H9 (cell line): ENCODE measurements around the gene TIMM9. TPM values are rescaled to one million over a fixed set of nuclear protein-coding genes. Genes with fewer than 3 reads are reported as not detected.

Source experiments
- DNase-seq: peaks from one replicate; pipeline ENCODE4 v3.0.0-alpha.2; 2017
- H2AFZ ChIP-seq: one replicate; pipeline ENCODE4 v1.6.1; 2013; ENCODE audit warnings: mild to moderate bottlenecking, low read length, control low read depth, moderate library complexity
- H2AK5ac ChIP-seq: 2 replicates; pipeline ENCODE4 v1.6.1; 2013; ENCODE audit warnings: low read length, control low read depth, mixed read lengths; ENCODE audit not compliant: insufficient read length
- H2BK120ac ChIP-seq: one replicate; pipeline ENCODE4 v1.6.1; 2013; ENCODE audit warnings: low read depth, mild to moderate bottlenecking, low read length, control low read depth, inconsistent platforms; ENCODE audit not compliant: poor library complexity, severe bottlenecking
- H2BK12ac ChIP-seq: 2 replicates; pipeline ENCODE4 v1.6.1; 2013; ENCODE audit warnings: low read length, control low read depth, mixed read lengths, low read depth; ENCODE audit not compliant: insufficient read length
- H2BK15ac ChIP-seq: 2 replicates; pipeline ENCODE4 v1.6.1; 2013; ENCODE audit warnings: low read depth, low read length, control low read depth
- H2BK20ac ChIP-seq: one replicate; pipeline ENCODE4 v1.6.1; 2013; ENCODE audit warnings: low read depth, mild to moderate bottlenecking, low read length, control low read depth, inconsistent platforms; ENCODE audit not compliant: poor library complexity, severe bottlenecking
- H2BK5ac ChIP-seq: 2 replicates; pipeline ENCODE4 v1.6.1; 2013; ENCODE audit warnings: low read length, control low read depth, mixed read lengths; ENCODE audit not compliant: insufficient read length
- H3K14ac ChIP-seq: 2 replicates; pipeline ENCODE4 v1.6.1; 2013; ENCODE audit warnings: low read length, control low read depth; ENCODE audit not compliant: insufficient read depth
- H3K18ac ChIP-seq: 2 replicates; pipeline ENCODE4 v1.6.1; 2013; ENCODE audit warnings: low read depth, mild to moderate bottlenecking, mixed read lengths, low read length, control low read depth; ENCODE audit not compliant: insufficient read length
- H3K23ac ChIP-seq: 2 replicates; pipeline ENCODE4 v1.6.1; 2013; ENCODE audit warnings: low read length, control low read depth, mixed read lengths, low read depth; ENCODE audit not compliant: insufficient read length
- H3K23me2 ChIP-seq: 2 replicates; pipeline ENCODE4 v1.6.1; 2013; ENCODE audit warnings: low read depth, mild to moderate bottlenecking, mixed read lengths, low read length, control low read depth; ENCODE audit not compliant: insufficient read length, poor library complexity, severe bottlenecking
- H3K27ac ChIP-seq: 2 replicates; pipeline ENCODE4 v1.5.1; 2013; ENCODE audit warnings: low read length, control low read depth, mixed read lengths, low read depth; ENCODE audit not compliant: insufficient read length
- H3K27me3 ChIP-seq: 2 replicates; pipeline ENCODE4 v1.6.1; 2013; ENCODE audit warnings: low read length, control low read depth, inconsistent platforms; ENCODE audit not compliant: insufficient read depth
- H3K4ac ChIP-seq: 2 replicates; pipeline ENCODE4 v1.6.1; 2013; ENCODE audit warnings: low read depth, mild to moderate bottlenecking, control low read depth, inconsistent platforms, low read length, moderate library complexity
- H3K4me1 ChIP-seq: 2 replicates; pipeline ENCODE4 v1.6.1; 2013; ENCODE audit warnings: low read length, control low read depth, inconsistent platforms; ENCODE audit not compliant: insufficient read depth
- H3K4me2 ChIP-seq: 2 replicates; pipeline ENCODE4 v1.6.1; 2013; ENCODE audit warnings: low read length, control low read depth, mixed read lengths; ENCODE audit not compliant: insufficient read length, insufficient read depth
- H3K56ac ChIP-seq: 2 replicates; pipeline ENCODE4 v1.6.1; 2013; ENCODE audit warnings: low read depth, mild to moderate bottlenecking, mixed read lengths, low read length, control low read depth; ENCODE audit not compliant: insufficient read length
- H3K79me1 ChIP-seq: 2 replicates; pipeline ENCODE4 v1.6.1; 2013; ENCODE audit warnings: low read depth, mild to moderate bottlenecking, moderate library complexity, low read length, control low read depth, inconsistent platforms; ENCODE audit not compliant: insufficient read depth, poor library complexity, severe bottlenecking
- H3K79me2 ChIP-seq: 2 replicates; pipeline ENCODE4 v1.6.1; 2013; ENCODE audit warnings: low read length, control low read depth, inconsistent platforms; ENCODE audit not compliant: insufficient read depth
- H3K9ac ChIP-seq: 2 replicates; pipeline ENCODE4 v1.6.1; 2013; ENCODE audit warnings: low read length, control low read depth, mixed read lengths; ENCODE audit not compliant: insufficient read length; ENCODE audit errors: extremely low read depth
- H3K9me3 ChIP-seq: one replicate; pipeline ENCODE4 v1.6.1; 2013; ENCODE audit warnings: low read depth, low read length, inconsistent platforms; ENCODE audit not compliant: control insufficient read depth
- H3T11ph ChIP-seq: one replicate; pipeline ENCODE4 v1.6.1; 2013; ENCODE audit warnings: mild to moderate bottlenecking, low read length, control low read depth, inconsistent platforms
- H4K20me1 ChIP-seq: one replicate; pipeline ENCODE4 v1.6.1; 2013; ENCODE audit not compliant: control insufficient read depth, insufficient read length, insufficient read depth
- H4K5ac ChIP-seq: 2 replicates; pipeline ENCODE4 v1.6.1; 2013; ENCODE audit warnings: low read depth, mild to moderate bottlenecking, mixed read lengths, low read length, control low read depth; ENCODE audit not compliant: insufficient read length
- H4K8ac ChIP-seq: replicated peaks from 2 replicates; pipeline ENCODE4 v1.6.1; 2013; ENCODE audit warnings: low read length, control low read depth, mixed read lengths, low read depth; ENCODE audit not compliant: insufficient read length
- H4K91ac ChIP-seq: 2 replicates; pipeline ENCODE4 v1.6.1; 2013; ENCODE audit warnings: low read depth, mild to moderate bottlenecking, moderate library complexity, mixed read lengths, low read length, control low read depth; ENCODE audit not compliant: insufficient read length
- H3K27ac Mint-ChIP-seq, 3 experiments: 2 replicates in 2 of 3; 3 replicates in 1 of 3; pipeline ENCODE4 v1.8.0; 2020 to 2021; ENCODE audit warnings: mixed read lengths in 3 of 3, mild to moderate bottlenecking in 1 of 3, moderate library complexity in 1 of 3
- H3K27me3 Mint-ChIP-seq: 2 replicates; pipeline ENCODE4 v1.8.0; 2021; ENCODE audit warnings: low read depth, mild to moderate bottlenecking, moderate library complexity, mixed read lengths
- H3K36me3 Mint-ChIP-seq, 3 experiments: 2 replicates in 2 of 3; 3 replicates in 1 of 3; pipeline ENCODE4 v1.8.0; 2020 to 2021; ENCODE audit warnings: low read depth in 3 of 3, mixed read lengths in 3 of 3; ENCODE audit not compliant: insufficient read depth in 1 of 3
- H3K4me1 Mint-ChIP-seq, 2 experiments: 2 replicates each; pipeline ENCODE4 v1.8.0; 2020; ENCODE audit warnings: mixed read lengths in 2 of 2
- H3K4me3 Mint-ChIP-seq, 2 experiments: 2 replicates in 1 of 2; 3 replicates in 1 of 2; pipeline ENCODE4 v1.8.0; 2020 to 2021; ENCODE audit warnings: mild to moderate bottlenecking in 2 of 2, mixed read lengths in 2 of 2, moderate library complexity in 1 of 2
- H3K9me3 Mint-ChIP-seq, 2 experiments: 2 replicates in 1 of 2; 3 replicates in 1 of 2; pipeline ENCODE4 v1.8.0; 2020; ENCODE audit warnings: mild to moderate bottlenecking in 2 of 2, mixed read lengths in 2 of 2, moderate library complexity in 1 of 2
- WGBS: extraction: QIAGEN DNeasy Blood & Tissue Kit; methylation state at CpG from one replicate; pipeline ENCODE4 v1.1.7; 2013; ENCODE audit warnings: missing lambda C conversion rate, low lambda C conversion rate, mixed read lengths; ENCODE audit not compliant: insufficient read length; ENCODE audit errors: extremely low coverage; 5-methylcytosine and 5-hydroxymethylcytosine counted together
- total RNA-seq: library from RNA; stranded (reverse); gene quantifications from 2 replicates; pipeline ENCODE4 v1.2.1, GENCODE V29; 2021
- TF ChIP-seq, protein P1 (sequence below): fragments of 200-600 bp; sonication (generic); conservative IDR thresholded peaks from 3 replicates; pipeline ENCODE4 v1.8.0; 2021; ENCODE audit warnings: antibody characterized with exemption, mild to moderate bottlenecking

TIMM9 gene
- total RNA-seq, 1 experiment from 2014 or later: 51.4 TPM

DNA sequence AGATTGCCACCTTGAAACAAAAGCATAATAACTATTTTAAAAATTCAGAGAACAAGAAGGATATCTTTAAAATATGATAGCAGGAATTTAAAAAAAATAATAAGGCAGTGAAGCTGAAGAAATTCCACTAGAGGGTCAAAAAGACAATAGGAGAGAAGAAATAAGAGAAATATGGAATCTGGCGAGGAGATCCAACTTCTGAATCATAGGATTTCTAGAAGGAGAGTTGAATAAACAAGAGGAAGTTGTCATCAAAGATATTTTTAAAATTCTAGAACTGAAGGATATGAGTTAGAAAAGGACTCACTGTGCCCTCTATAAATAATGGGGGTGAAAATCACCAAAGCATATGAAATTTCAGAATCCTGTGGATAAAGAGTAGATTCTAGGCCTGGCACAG, 58.4 kb downstream of the TIMM9 start:
- H2BK5ac ChIP-seq: no peak overlapping the region
- H3K23ac ChIP-seq: no peak overlapping the region
- no peak overlapping the region for H4K8ac ChIP-seq
- no peaks in the 10 kb centered on the region for H3K27me3 ChIP-seq
- no peak overlapping the region for H2BK15ac ChIP-seq
- no peaks in the 10 kb centered on the region for H3K4me1 ChIP-seq
- H3K79me2 ChIP-seq: no peaks in the 10 kb centered on the region
- H3K79me1 ChIP-seq: no peaks in the 10 kb centered on the region
- no peak overlapping the region for H3K27ac Mint-ChIP-seq
- no peak overlapping the region for H3K4me2 ChIP-seq
- H3K9me3 ChIP-seq: no peaks in the 10 kb centered on the region
- no peak overlapping the region for H3K9ac ChIP-seq
- DNase-seq: no peak
- no peak overlapping the region for H2BK12ac ChIP-seq
- H3K23me2 ChIP-seq: no peaks in the 10 kb centered on the region
- no peak overlapping the region for H3K14ac ChIP-seq
- no peak overlapping the region for H3T11ph ChIP-seq
- H3K56ac ChIP-seq: no peak overlapping the region
- H3K9me3 Mint-ChIP-seq: no peaks in the 10 kb centered on the region
- no peak overlapping the region for H3K4me3 Mint-ChIP-seq
- no peak overlapping the region for H2AFZ ChIP-seq
- no peak overlapping the region for H3K27ac ChIP-seq
- peaks cover 8 to 54% (median 45%) of the 10 kb centered on the region in 3 experiments; a peak in 6 of 7 replicates for H3K36me3 Mint-ChIP-seq
- no peak overlapping the region for H2BK120ac ChIP-seq
- H4K91ac ChIP-seq: no peak overlapping the region
- H4K20me1 ChIP-seq: no peaks in the 10 kb centered on the region
- H3K4ac ChIP-seq: no peak overlapping the region
- H3K18ac ChIP-seq: no peak overlapping the region
- no peak overlapping the region for H2AK5ac ChIP-seq
- H3K4me1 Mint-ChIP-seq: no peaks in the 10 kb centered on the region; a peak in 1 of 4 replicates
- no peaks in the 10 kb centered on the region for H3K27me3 Mint-ChIP-seq
- no CpG with 5 or more reads among the region's 1 CpG for WGBS
- H2BK20ac ChIP-seq: no peak overlapping the region
- H4K5ac ChIP-seq: no peak overlapping the region
- TF ChIP-seq, protein P1, sequence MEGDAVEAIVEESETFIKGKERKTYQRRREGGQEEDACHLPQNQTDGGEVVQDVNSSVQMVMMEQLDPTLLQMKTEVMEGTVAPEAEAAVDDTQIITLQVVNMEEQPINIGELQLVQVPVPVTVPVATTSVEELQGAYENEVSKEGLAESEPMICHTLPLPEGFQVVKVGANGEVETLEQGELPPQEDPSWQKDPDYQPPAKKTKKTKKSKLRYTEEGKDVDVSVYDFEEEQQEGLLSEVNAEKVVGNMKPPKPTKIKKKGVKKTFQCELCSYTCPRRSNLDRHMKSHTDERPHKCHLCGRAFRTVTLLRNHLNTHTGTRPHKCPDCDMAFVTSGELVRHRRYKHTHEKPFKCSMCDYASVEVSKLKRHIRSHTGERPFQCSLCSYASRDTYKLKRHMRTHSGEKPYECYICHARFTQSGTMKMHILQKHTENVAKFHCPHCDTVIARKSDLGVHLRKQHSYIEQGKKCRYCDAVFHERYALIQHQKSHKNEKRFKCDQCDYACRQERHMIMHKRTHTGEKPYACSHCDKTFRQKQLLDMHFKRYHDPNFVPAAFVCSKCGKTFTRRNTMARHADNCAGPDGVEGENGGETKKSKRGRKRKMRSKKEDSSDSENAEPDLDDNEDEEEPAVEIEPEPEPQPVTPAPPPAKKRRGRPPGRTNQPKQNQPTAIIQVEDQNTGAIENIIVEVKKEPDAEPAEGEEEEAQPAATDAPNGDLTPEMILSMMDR: no peak
